ENCODE data around the gene IMP3. TPM values are rescaled to one million over a fixed set of nuclear protein-coding genes. Genes with fewer than 3 reads are reported as not detected.

IMP3 gene
- total RNA-seq, 1 donor, result 82.1 TPM

- H3K4me3 ChIP-seq (ENCODE audit: low read depth, low read length), result no peak overlapping the region
- no peak for DNase-seq (ENCODE audit: low read depth)
- no peak for TF ChIP-seq CTCF (IDR thresholded peaks at IDR 0.05; ENCODE audit: insufficient read depth, low read length)
Observed at GRCh38 chr15:75606711-75607699, 33.0 kb downstream of the IMP3 start.

DNA sequence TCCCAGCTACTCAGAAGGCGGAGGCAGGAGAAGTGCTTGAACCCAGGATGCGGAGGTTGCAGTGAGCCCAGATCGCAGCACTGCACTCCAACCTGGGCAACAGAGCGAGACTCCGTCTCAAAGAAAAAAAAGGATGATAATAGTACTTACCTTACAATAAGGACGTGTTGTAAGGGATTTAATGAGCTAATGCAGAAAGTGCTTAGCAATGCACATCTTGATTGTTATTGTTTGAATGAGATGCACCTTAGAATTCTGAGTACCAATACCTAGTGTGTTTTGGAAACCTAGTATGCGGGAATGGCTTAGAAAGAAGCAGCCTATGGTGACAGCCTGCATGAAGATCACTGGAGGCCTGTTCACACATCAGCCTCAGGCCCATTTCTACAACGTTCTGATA is 34.0 kb downstream of the IMP3 start:
- no peak for TF ChIP-seq CTCF (IDR thresholded peaks at IDR 0.05; ENCODE audit: insufficient read depth, low read length)
- no peak overlapping the region for H3K4me3 ChIP-seq (ENCODE audit: low read depth, low read length)
- DNase-seq (ENCODE audit: low read depth), result no peak

DNA sequence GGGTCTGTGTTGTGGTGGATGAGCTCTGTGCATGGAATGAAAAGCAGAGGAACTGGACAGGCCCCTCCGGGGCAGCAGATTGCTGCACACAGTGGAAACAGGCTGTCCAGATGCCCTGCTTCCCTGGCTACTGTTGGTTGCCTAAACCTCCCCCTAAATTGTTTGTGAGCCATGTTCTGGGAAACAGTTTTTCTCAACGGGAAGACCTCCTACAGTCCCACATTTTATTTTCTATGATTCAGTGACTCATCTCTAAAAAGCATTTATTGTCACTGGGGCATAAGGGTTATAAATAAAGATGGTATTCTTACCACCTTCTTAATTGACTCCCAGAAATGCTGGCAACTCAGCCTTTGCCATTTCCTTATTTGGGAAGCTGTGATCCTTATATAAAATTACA is 40.6 kb downstream of the IMP3 start:
- no peak for TF ChIP-seq CTCF (IDR thresholded peaks at IDR 0.05; ENCODE audit: insufficient read depth, low read length)
- no peak for DNase-seq (ENCODE audit: low read depth)
- H3K4me3 ChIP-seq (ENCODE audit: low read depth, low read length), result no peak overlapping the region

- no peak for DNase-seq (ENCODE audit: low read depth)
- no peak overlapping the region for H3K4me3 ChIP-seq (ENCODE audit: low read depth, low read length)
- TF ChIP-seq CTCF (IDR thresholded peaks at IDR 0.05; ENCODE audit: insufficient read depth, low read length), result no peak
Observed at GRCh38 chr15:75598361-75598760, 41.7 kb downstream of the IMP3 start.

- peak; percentile 39 for DNase-seq (ENCODE audit: low read depth)
- peak; percentile 55 for TF ChIP-seq CTCF (IDR thresholded peaks at IDR 0.05; ENCODE audit: insufficient read depth, low read length)
Observed at GRCh38 chr15:75597667-75598341, 42.2 kb downstream of the IMP3 start.

GRCh38 chr15:75596703-75597345 is 43.2 kb downstream of the IMP3 start:
- no peak for TF ChIP-seq CTCF (IDR thresholded peaks at IDR 0.05; ENCODE audit: insufficient read depth, low read length)
- DNase-seq (ENCODE audit: low read depth), result no peak
- no peak overlapping the region for H3K4me3 ChIP-seq (ENCODE audit: low read depth, low read length)

More at GRCh38 chr15:75597667-75598341, 42.2 kb downstream of the IMP3 start:
- H3K4me3 ChIP-seq (ENCODE audit: low read depth, low read length), result no peak overlapping the region
